ENCODE data around the gene RPAP3.

- TF ChIP-seq CTCF (conservative IDR thresholded peaks at IDR 0.05; ENCODE audit: low read length) (no peak), EZH2phosphoT487 (IDR thresholded peaks at IDR 0.05; ENCODE audit: borderline replicate concordance) (no peak)
These were observed 15.7 kb upstream of the RPAP3 start for GRCh38 chr12:47721431-47721973.
